Activated CD8-positive, alpha-beta T cell treated with anti-CD3 and anti-CD28 coated beads, Interleukin-2, amount 10 ng/mL, durations not matched to agents 7 days and 5 days (primary cell): ENCODE measurements around the gene COA5. TPM values are rescaled to one million over a fixed set of nuclear protein-coding genes. Genes with fewer than 3 reads are reported as not detected.
A peak's percentile ranks its signal among the peaks of the same experiment; 100 is the strongest.

Source experiments
- ATAC-seq: fragments of 150-1000 bp; cut with Tn5 transposase; one replicate; pipeline ENCODE4 v1.10.0; 2021; ENCODE audit warnings: moderate library complexity
- CTCF ChIA-PET: fragments of 350-600 bp; sonication (Branson Sonifier 250); formaldehyde crosslinking; loops from one replicate; lab custom pipeline; 2021; ENCODE audit warnings: antibody characterized with exemption; lab: Charles Lee
- POLR2A ChIA-PET: fragments of 350-600 bp; sonication (Branson Sonifier 250); formaldehyde crosslinking; loops from one replicate; lab custom pipeline; 2021; ENCODE audit warnings: antibody characterized with exemption; lab: Charles Lee
- DNase-seq: peaks from one replicate; pipeline ENCODE4 v3.0.0-alpha.2; 2020
- H3K27ac Mint-ChIP-seq: one replicate; pipeline ENCODE4 v1.8.0; 2021; ENCODE audit warnings: mild to moderate bottlenecking, mixed read lengths
- H3K27me3 Mint-ChIP-seq: one replicate; pipeline ENCODE4 v1.8.0; 2021; ENCODE audit warnings: low read depth, mixed read lengths
- H3K36me3 Mint-ChIP-seq: one replicate; pipeline ENCODE4 v1.8.0; 2021; ENCODE audit warnings: low read depth, mixed read lengths
- H3K4me1 Mint-ChIP-seq: one replicate; pipeline ENCODE4 v1.8.0; 2021; ENCODE audit warnings: low read depth, mixed read lengths
- H3K4me3 Mint-ChIP-seq: one replicate; pipeline ENCODE4 v1.8.0; 2021; ENCODE audit warnings: mild to moderate bottlenecking, mixed read lengths
- H3K9me3 Mint-ChIP-seq: one replicate; pipeline ENCODE4 v1.8.0; 2022; ENCODE audit warnings: mixed read lengths; ENCODE audit not compliant: insufficient read depth
- total RNA-seq, 2 experiments: library from RNA; stranded (reverse); gene quantifications; one replicate each; pipeline ENCODE4 v1.2.3, GENCODE V29; 2021

The COA5 gene
- total RNA-seq, 2 experiments from 2014 or later, result 18.8 to 21.8 TPM

DNA sequence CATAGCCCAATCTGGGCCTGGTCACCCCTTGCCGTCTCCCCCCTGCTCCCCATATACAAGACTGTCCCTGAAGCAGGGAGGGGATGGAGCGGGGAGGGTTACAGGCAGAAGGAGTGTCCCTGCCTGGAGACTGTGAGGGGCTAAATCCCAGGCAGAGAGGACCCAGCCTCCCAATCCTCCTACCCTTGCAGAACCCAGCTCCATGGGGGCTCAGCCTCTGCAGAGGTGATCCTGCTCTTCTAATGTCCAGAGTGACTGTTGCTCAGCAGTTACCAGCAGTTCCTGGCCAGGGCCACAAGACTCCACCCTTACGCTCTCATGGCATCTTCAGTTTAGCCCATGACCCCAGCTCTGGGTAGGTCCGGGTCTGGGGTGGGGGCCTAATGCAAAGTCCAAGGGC, 58.1 kb downstream of the COA5 start:
- ChIA-PET POLR2A (no interaction called here), CTCF (no interaction called here)
- H3K36me3 Mint-ChIP-seq, result peaks cover 88% of the 10 kb centered on the region
- H3K4me1 Mint-ChIP-seq, result peaks cover 96% of the 10 kb centered on the region
- no peaks in the 10 kb centered on the region for H3K9me3 Mint-ChIP-seq
- H3K27me3 Mint-ChIP-seq, result no peaks in the 10 kb centered on the region
- peak overlapping the region; percentile 79 for H3K27ac Mint-ChIP-seq
- H3K4me3 Mint-ChIP-seq, result no peak overlapping the region
- ATAC-seq, result no peak
- DNase-seq, result no peak

Other genes starting within 250 kb of the COA5 start
- gene INPP4A, start 163.7 kb downstream of the COA5 start, total RNA-seq, result 100 to 1,000 TPM; 152 to 157 TPM
- 10 to 100 TPM; 25.5 to 26.1 TPM for gene UNC50, start 77 bp upstream of the COA5 start, total RNA-seq
- 10 to 100 TPM; 73.4 to 76.2 TPM for gene MGAT4A, start 122.6 kb upstream of the COA5 start, total RNA-seq